Measurements from ENCODE around the gene SLK.

- TF ChIP-seq POLR2A (IDR thresholded peaks at IDR 0.05), result no peak
- TF ChIP-seq, protein P1, sequence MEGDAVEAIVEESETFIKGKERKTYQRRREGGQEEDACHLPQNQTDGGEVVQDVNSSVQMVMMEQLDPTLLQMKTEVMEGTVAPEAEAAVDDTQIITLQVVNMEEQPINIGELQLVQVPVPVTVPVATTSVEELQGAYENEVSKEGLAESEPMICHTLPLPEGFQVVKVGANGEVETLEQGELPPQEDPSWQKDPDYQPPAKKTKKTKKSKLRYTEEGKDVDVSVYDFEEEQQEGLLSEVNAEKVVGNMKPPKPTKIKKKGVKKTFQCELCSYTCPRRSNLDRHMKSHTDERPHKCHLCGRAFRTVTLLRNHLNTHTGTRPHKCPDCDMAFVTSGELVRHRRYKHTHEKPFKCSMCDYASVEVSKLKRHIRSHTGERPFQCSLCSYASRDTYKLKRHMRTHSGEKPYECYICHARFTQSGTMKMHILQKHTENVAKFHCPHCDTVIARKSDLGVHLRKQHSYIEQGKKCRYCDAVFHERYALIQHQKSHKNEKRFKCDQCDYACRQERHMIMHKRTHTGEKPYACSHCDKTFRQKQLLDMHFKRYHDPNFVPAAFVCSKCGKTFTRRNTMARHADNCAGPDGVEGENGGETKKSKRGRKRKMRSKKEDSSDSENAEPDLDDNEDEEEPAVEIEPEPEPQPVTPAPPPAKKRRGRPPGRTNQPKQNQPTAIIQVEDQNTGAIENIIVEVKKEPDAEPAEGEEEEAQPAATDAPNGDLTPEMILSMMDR (IDR thresholded peaks at IDR 0.05), result no peak
These were observed 82.7 kb downstream of the SLK start for GRCh38 chr10:104049504-104050250.

Data from thyroid gland (tissue), 4 donors.